DMS79 treated with DMSO at 0.1 percent for 48 hours (cell line): ENCODE measurements around the gene PIK3C2G.

Source experiments
- DNase-seq: peaks from one replicate; lab custom pipeline; 2025; lab: John Stamatoyannopoulos, UW

Gene PIK3C2G

DNA sequence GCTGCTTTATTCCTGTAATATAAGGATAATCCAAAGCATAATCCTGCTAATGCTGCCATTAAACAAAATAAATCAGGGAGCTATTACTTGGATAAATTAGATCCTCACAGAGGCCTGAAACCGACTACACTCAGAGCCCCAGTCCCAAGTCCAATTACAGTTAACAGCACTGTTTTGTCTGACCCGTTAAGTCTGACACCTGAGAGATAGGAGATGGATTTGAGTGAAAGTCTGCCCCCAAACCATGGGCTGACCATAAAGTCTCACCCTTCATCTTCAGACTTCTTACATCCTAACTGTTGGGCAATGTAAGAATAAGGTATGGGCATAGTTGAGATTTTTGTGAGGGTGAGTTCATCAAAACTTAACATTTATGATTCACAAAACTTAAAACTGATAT lies 294.8 kb downstream of the PIK3C2G start:
- DNase-seq, result no peak

GRCh38 chr12:18559242-18559641 lies 297.9 kb downstream of the PIK3C2G start:
- peak; percentile 81 for DNase-seq

DNA sequence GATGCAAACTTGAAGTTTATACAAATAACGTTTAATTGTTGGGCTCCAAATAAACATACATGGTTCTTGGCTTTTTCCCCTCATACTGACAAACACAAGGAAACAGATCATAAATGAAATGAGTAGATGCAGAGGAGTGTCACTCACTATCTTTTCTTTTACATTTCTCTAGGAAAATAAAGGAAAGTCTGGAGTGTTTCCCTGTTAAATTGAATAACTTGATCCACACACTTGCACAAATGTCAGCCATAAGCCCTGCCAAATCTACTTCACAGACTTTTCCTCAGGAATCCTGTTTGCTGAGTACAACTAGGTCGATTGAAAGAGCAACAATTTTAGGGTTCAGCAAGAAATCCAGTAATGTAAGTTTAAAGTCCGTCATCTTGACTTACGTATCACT lies 301.2 kb downstream of the PIK3C2G start:
- DNase-seq, result no peak

DNA sequence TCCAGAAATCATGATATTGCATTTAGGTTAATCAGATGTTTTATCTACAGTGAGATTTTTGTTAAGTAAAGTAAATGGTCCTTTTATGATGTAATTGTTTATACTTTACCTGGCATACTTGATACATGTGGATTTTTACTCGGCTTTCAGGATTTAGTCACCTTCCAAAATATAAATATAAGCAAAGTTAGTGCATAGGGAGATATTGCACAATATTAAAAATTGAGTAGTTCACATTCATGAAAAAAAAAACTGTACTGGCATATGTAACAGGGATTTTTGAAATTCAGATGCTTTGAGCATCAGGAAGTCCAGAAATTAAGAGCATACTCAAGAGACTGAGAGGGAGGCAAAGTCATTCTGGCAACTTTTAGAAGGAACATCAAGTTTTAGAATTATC lies 303.0 kb downstream of the PIK3C2G start:
- DNase-seq, result no peak

DNA sequence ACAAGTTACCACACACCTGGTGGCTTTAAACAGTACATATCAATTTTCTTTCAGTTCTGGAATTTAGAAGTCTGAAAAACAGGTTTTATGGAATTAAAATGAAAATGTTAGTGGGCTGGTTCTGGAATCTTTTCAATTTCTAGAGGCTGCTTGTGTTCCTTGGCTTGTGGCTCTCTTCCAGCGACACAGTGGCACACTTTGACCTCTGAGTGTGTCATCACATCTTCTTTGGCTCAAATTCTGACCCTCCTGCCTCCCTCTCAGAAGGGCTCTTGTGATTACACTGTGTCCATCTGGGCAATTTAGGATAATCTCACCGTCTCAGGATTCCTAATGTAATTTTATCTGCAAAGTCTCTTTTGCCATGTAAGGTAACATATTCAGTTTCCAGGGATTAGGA lies 306.5 kb downstream of the PIK3C2G start:
- DNase-seq, result no peak

DNA sequence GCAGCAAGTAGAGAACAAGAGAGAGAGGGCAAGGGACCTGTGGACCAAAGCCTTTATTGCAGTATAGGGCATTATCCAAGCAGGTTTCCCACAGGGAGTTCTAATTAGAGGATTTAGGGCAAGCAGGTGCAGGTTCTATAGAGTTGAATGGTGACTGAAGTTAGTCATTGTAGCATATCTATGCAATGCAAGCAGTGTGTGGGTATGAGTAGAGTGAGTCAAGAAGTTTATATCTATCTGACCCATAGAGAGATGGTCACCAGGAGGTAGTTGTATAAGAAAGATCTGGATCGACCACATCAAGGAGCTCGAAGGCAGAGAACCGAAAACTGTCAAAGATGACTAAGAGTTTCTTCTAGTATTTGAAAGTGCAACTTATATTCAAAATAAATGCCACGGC lies 309.2 kb downstream of the PIK3C2G start:
- DNase-seq, result no peak

DNA sequence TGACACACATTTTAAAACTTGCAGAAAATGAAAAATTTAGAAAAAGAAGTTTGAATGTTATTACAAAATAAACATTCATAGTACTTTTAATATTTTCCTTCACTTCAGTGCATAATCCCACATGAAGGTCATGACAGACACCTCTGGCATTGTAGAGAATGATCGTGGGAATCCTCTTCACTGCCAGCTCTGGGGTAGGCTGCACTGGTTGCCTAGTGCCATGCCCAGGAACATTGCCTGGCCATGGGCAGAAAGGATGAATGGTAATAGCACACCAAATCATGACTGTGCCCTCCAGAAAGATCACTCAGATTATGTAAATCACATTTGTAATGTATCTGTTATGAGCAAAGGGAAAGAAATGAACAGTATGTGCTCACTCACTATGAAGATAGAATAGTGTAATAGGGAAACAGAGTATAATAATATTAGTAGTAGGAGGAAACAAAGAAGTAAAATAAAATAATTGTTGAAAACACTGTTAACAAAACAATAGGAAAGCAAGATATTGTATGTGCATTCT lies 314.8 kb downstream of the PIK3C2G start:
- DNase-seq, result no peak

DNA sequence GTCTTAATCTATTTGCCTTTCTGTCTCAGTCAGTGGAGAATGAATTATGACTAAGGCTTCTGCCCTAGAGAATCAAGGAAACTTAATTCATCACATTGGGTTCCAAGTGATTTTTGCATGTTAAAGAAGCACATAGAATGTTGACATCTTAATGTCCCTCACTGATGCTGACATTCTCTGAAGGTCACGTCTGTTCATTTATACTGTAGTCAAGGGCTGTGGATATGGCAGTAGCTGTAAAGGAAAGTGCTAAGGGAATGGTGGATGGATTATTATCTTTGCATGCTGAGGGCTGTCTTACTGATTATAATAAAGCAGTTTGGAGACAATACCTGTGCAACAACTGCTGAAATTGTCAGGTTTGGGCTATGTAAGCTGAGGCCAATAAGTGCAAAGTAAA lies 315.3 kb downstream of the PIK3C2G start:
- DNase-seq, result no peak

GRCh38 chr12:18578191-18578590 lies 316.9 kb downstream of the PIK3C2G start:
- no peak for DNase-seq

DNA sequence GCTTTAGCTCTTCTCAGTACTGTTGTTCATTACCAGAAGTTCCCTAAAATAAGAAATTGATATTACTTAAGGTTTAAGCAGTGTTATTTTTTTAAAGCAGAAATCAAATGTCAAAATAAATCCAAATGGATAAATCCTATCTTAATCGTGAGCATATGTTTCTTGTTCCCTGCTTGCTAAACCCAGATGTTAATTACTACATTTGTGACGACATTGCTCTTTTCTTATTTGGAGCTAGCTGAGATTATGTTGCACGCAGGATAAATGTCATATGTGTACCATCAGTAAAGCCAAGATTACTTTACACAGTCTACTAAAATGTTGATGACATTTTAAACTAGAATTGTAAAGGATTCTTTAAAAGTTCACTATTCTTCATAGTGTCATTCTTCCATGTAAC lies 319.0 kb downstream of the PIK3C2G start:
- no peak for DNase-seq

DNA sequence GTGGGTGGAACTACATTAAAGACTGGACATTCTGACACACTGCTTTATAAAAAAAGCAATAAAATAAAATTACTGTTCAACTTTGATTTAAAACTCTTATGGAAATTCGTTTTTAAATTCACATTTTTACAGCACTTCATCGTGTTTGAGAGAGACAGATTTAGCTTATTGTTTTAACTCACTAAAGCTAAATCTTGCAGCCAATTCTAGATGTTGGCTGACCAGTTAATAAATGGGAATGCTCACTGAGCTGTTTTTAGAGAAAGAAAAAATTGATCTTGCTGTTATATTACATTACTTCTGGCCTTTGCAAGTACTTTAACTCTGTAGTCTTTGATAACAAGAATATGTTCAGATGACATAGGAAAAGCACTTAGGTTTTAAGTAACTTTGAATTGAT lies 319.4 kb downstream of the PIK3C2G start:
- DNase-seq, result no peak

DNA sequence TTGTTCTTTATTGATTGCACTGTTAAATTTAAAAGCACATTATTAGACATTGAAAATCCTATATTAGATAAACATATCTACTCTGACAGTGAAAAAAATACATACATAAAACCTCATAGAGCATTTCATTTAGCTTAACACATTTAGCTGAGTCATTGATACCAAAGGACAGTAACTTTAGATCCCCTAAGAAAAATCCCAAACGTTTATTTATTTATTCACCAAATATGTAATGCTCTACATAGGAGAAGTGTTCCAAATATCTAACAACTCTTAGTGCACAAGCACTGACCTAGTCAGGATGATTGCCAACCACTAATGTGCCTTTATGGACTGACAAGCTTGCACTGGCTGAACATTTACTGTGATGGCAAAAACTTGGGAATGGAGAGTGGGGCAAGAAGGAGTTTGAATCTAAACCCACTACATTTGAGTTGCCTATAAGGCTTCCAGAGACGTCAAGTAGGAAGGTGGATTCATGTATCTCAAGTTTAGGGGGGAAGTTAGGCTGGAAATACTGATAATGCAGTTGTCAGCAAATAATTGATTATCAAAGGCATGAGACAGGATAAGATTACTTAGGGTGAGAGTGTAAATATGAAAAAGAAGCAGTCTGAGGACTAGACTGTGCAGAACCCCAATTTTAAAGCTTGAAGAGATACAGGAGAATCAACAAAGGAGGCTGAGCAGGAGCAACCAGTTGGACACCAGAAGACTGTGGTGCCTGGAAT lies 320.1 kb downstream of the PIK3C2G start:
- DNase-seq, result no peak

DNA sequence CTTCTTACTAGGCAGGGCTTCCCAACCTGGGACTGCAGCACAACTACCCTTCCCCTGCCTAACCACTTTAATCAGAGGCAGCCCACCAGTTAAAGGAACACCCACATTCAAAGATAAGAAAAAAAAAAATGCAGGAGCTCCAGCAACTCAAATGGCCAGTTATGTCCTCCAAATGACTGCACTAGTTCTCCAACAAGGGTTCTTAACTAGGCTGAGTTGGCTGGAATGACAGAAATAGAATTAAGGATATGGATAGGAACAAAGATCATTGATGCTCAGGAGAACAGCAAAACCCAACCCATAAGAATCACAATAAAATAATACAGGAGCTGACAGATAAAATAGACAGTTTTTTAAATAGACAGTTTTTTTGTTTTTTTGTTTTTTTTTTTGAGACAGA lies 322.3 kb downstream of the PIK3C2G start:
- no peak for DNase-seq

GRCh38 chr12:18586581-18586980 lies 325.3 kb downstream of the PIK3C2G start:
- no peak for DNase-seq

- DNase-seq, result no peak
Measured at GRCh38 chr12:18589316-18589715, 328.0 kb downstream of the PIK3C2G start.

DNA sequence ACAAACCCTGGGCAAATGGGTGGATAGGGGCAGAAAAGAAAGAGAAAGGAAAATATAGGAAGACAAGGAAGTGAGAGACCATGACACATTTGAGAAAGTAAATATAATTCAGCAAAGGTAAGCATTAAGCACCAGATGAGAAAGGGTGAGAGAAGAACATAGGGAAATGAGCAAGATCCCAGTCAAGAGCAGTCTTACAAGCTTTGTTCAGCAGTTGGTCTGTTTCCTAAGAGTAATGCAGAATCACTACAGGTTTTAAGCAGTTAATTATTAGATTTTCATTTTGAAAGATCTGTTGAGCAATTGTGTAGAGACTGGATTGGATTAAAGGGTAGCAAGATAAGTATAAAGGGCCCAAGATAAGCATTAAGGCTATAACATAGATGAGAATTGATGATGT lies 330.2 kb downstream of the PIK3C2G start:
- DNase-seq, result no peak

DNA sequence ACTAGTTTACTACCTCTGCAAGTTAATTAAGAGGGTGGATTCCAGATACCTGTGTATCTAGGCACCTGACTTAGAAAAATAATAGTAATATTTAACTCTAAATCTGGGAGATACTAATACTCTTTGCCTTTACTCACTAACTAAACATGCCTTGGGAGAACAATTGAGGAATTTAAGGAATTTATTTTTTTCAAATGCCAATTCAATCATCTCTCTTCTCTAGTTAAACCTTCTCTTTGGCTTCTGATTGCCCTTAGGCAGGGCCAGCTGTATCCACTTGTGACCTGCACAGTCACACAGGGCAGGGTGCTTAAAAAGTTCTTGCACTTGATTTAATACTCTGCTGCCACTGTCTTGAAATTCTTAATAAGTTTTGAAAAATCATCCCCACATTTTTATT lies 334.1 kb downstream of the PIK3C2G start:
- DNase-seq, result no peak

DNA sequence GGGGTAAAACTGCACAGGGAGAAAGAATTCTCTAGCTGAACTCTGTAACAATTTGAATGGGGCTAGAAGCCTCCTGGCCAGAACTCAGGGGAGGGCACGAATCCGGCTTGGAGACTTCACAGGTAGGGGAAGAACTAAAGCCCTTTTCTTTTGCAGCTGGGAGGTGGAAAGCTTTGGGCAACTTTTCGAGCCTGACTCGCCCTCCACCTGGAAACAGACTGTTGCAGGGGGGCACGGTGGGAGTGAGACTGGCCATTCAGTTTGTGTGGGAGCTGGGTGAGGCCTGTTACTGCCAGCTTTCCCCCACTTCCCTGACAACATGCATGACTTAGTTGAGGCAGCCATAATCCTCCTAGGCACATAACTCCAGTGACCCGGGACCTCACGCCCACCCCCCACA lies 340.6 kb downstream of the PIK3C2G start:
- DNase-seq, result no peak

GRCh38 chr12:18612971-18613370 lies 351.7 kb downstream of the PIK3C2G start:
- no peak for DNase-seq

DNA sequence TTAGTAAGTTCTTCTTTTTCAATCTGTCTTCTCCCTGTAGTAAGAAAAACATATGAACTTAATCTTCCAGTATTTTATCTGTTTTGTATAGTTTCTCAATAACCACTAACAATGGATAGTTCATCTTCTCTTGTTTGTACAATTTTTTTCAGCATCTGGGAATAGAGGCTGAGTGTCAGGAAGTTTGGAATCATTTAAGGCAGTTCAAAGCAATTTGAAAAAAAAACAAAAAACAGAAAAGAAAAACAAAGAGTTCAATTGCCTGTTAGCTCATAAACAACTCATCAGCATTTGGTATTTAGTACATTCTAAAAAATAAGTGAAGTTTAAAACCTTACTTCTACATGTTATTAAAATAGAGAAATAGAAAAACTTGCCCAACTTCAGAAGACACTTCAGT lies 359.7 kb downstream of the PIK3C2G start:
- no peak for DNase-seq

GRCh38 chr12:18629445-18629844 lies 368.1 kb downstream of the PIK3C2G start:
- DNase-seq, result no peak

- no peak for DNase-seq
Measured at GRCh38 chr12:18629916-18630315, 368.6 kb downstream of the PIK3C2G start.

DNA sequence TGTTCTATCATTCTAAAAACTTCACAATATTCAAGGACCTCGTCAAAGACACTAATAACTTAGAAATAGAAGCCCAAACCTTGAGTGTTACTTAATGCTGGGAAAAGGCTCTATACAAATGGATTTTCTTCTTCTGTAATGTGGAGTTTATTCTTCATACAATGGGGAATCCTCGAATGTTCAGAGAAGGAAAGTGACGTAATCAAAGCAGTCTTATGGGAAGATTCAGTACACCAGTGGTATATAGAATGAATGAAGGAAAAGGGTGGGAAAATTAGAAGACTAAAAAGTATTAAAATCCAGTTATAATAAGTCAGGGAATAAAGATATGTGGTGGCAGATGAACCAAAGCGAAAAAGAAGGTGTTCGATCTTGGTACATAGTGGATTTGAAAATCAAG lies 370.0 kb downstream of the PIK3C2G start:
- no peak for DNase-seq

DNA sequence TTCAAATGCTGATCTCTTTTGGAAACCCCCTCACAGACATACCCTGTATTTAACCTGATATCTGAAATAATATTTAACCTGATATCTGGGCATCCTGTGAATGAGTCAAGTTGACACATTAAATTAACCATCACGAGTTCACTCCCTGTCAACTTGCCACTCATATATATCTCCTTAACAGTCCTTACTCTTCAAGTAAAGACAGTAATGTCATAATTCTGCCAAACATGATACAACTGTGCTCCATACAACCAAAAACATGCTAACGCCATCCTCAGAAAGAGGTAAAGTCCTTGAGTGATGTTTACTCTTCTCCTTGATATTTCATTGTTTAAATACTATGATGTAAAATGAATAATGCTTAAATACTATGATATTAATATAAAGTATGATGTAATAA lies 371.5 kb downstream of the PIK3C2G start:
- no peak for DNase-seq
